ENCODE data around the gene TBCK. TPM values are rescaled to one million over a fixed set of nuclear protein-coding genes. Genes with fewer than 3 reads are reported as not detected.

TBCK gene
- total and polyA plus RNA-seq, 8 donors = 36.1 to 60.0 (median 46.2) TPM

- no peaks in the 10 kb centered on the region for H3K27me3 ChIP-seq
- no peaks in the 10 kb centered on the region for H3K36me3 ChIP-seq
- no peaks in the 10 kb centered on the region for H3K4me1 ChIP-seq
- no peak overlapping the region for H3K27ac ChIP-seq
- no peak for TF ChIP-seq CTCF (IDR thresholded peaks at IDR 0.05)
- intact Hi-C loops (cut with DNase I) = no loop called here
- no peaks in the 10 kb centered on the region for H3K9me3 ChIP-seq
- DNase-seq = no peak
- no peak overlapping the region for H3K4me3 ChIP-seq
- ATAC-seq = no peak
Observed at GRCh38 chr4:106358899-106359298, 42.9 kb upstream of the TBCK start.

GRCh38 chr4:106355193-106355592 is 39.2 kb upstream of the TBCK start:
- Histone ChIP-seq H3K27me3 (no peaks in the 10 kb centered on the region), H3K4me1 (no peaks in the 10 kb centered on the region), H3K36me3 (peaks cover 0 to 16% of the 10 kb centered on the region in 2 donors), H3K9me3 (no peaks in the 10 kb centered on the region), H3K4me3 (no peak overlapping the region), H3K27ac (no peak overlapping the region)
- no peak for TF ChIP-seq CTCF (IDR thresholded peaks at IDR 0.05)
- ATAC-seq (no peak), DNase-seq (no peak)
- intact Hi-C loops (cut with DNase I) = no loop called here

- Histone ChIP-seq H3K4me1 (no peaks in the 10 kb centered on the region), H3K36me3 (peaks cover 0 to 29% of the 10 kb centered on the region in 2 donors), H3K27me3 (no peaks in the 10 kb centered on the region), H3K27ac (no peak overlapping the region), H3K9me3 (no peaks in the 10 kb centered on the region), H3K4me3 (no peak overlapping the region)
- no peak for ATAC-seq
- DNase-seq = no peak
- TF ChIP-seq CTCF (IDR thresholded peaks at IDR 0.05) = no peak
- intact Hi-C loops (cut with DNase I) = no loop called here
Observed at GRCh38 chr4:106353786-106354185, 37.8 kb upstream of the TBCK start.

- H3K4me1 ChIP-seq = no peaks in the 10 kb centered on the region
- TF ChIP-seq CTCF (IDR thresholded peaks at IDR 0.05) = no peak
- ATAC-seq = no peak
- DNase-seq = no peak
- H3K27ac ChIP-seq = no peak overlapping the region
- intact Hi-C loops (cut with DNase I) = no loop called here
- H3K36me3 ChIP-seq = peaks cover 0 to 55% of the 10 kb centered on the region in 2 donors
- no peak overlapping the region for H3K4me3 ChIP-seq
- no peaks in the 10 kb centered on the region for H3K27me3 ChIP-seq
- no peaks in the 10 kb centered on the region for H3K9me3 ChIP-seq
Observed at GRCh38 chr4:106351016-106351415, 35.0 kb upstream of the TBCK start.

GRCh38 chr4:106347167-106347566 is 31.2 kb upstream of the TBCK start:
- Histone ChIP-seq H3K4me1 (no peaks in the 10 kb centered on the region), H3K27ac (no peak overlapping the region), H3K4me3 (no peak overlapping the region), H3K9me3 (no peaks in the 10 kb centered on the region), H3K36me3 (peaks cover 0 to 59% of the 10 kb centered on the region in 2 donors), H3K27me3 (no peaks in the 10 kb centered on the region)
- TF ChIP-seq CTCF (IDR thresholded peaks at IDR 0.05) = no peak
- DNase-seq = no peak
- intact Hi-C loops (cut with DNase I) = no loop called here
- ATAC-seq = no peak
